Choroid plexus epithelial cell (primary cell): ENCODE results near the gene NCAPH2.

Source experiments
- DNase-seq: peaks from one replicate; pipeline ENCODE4 v3.0.0-alpha.2; 2010; ENCODE audit warnings: low read depth
- H3K4me3 ChIP-seq: 2 replicates; pipeline ENCODE4 v1.5.1; 2011; ENCODE audit warnings: low read depth, mild to moderate bottlenecking, control low read depth, low read length, moderate library complexity
- CTCF ChIP-seq: conservative IDR thresholded peaks from 2 replicates; pipeline ENCODE4 v1.5.1; 2011; ENCODE audit warnings: low read depth, mild to moderate bottlenecking, control low read depth, inconsistent platforms, low read length, moderate library complexity

NCAPH2 gene

GRCh38 chr22:50547263-50547985 lies 39.4 kb downstream of the NCAPH2 start:
- no peak for TF ChIP-seq CTCF
- no peak for DNase-seq
- no peak overlapping the region for H3K4me3 ChIP-seq

- TF ChIP-seq CTCF = no peak
- H3K4me3 ChIP-seq = no peak overlapping the region
- no peak for DNase-seq
Measured at GRCh38 chr22:50548040-50548920, 40.3 kb downstream of the NCAPH2 start.

- no peak for DNase-seq
- H3K4me3 ChIP-seq = no peak overlapping the region
Measured at GRCh38 chr22:50548921-50549790, 41.1 kb downstream of the NCAPH2 start.

GRCh38 chr22:50550395-50550794 lies 42.4 kb downstream of the NCAPH2 start:
- TF ChIP-seq CTCF = no peak
- no peak overlapping the region for H3K4me3 ChIP-seq
- no peak for DNase-seq

More at GRCh38 chr22:50548921-50549790, 41.1 kb downstream of the NCAPH2 start:
- no peak for TF ChIP-seq CTCF

- no peak for DNase-seq
Measured at GRCh38 chr22:50551160-50551752, 43.2 kb downstream of the NCAPH2 start.

More at GRCh38 chr22:50551160-50551752, 43.2 kb downstream of the NCAPH2 start:
- no peak for TF ChIP-seq CTCF
- no peak overlapping the region for H3K4me3 ChIP-seq
